Measurements from ENCODE around the gene DLX4.

- TF ChIP-seq EZH2 (IDR thresholded peaks at IDR 0.05; ENCODE audit: insufficient read depth, poor library complexity, severe bottlenecking) (no peak), EZH2phosphoT487 (IDR thresholded peaks at IDR 0.05; ENCODE audit: insufficient read depth, low read depth) (no peak)
Measured at GRCh38 chr17:49997773-49998703, 29.0 kb downstream of the DLX4 start.
